Spinal cord (tissue), 10 donors: Measurements from ENCODE around the gene NR5A1. TPM values are rescaled to one million over a fixed set of nuclear protein-coding genes. Genes with fewer than 3 reads are reported as not detected.

Source experiments
- DNase-seq, 6 donors: peaks; one replicate each; pipeline versions ENCODE4 v3.0.0 to v3.0.0-alpha.2; 2013 to 2015; ENCODE audit warnings: low spot score in 6 of 6, low read depth in 4 of 6
- H3K27ac ChIP-seq: one replicate; pipeline ENCODE4 v1.5.1; 2013; ENCODE audit warnings: low read depth, low read length, control low read depth
- H3K27me3 ChIP-seq: one replicate; pipeline ENCODE4 v1.6.1; 2013; ENCODE audit warnings: low read length; ENCODE audit not compliant: control insufficient read depth, insufficient read depth
- H3K36me3 ChIP-seq: one replicate; pipeline ENCODE4 v1.6.1; 2013; ENCODE audit warnings: low read length; ENCODE audit not compliant: control insufficient read depth, insufficient read depth
- H3K4me1 ChIP-seq: one replicate; pipeline ENCODE4 v1.6.1; 2013; ENCODE audit warnings: low read length; ENCODE audit not compliant: control insufficient read depth, insufficient read depth
- H3K4me3 ChIP-seq: one replicate; pipeline ENCODE4 v1.5.1; 2013; ENCODE audit warnings: low read depth, low read length, control low read depth
- H3K9me3 ChIP-seq: one replicate; pipeline ENCODE4 v1.6.1; 2013; ENCODE audit warnings: low read length; ENCODE audit not compliant: control insufficient read depth, insufficient read depth
- WGBS: methylation state at CpG from one replicate; pipeline ENCODE4 v1.1.5; 2013; ENCODE audit warnings: missing lambda C conversion rate; ENCODE audit not compliant: insufficient coverage; 5-methylcytosine and 5-hydroxymethylcytosine counted together
- polyA plus RNA-seq, 2 donors: library from polyadenylated mRNA; unstranded; fragments of 120-200 nt; gene quantifications; one replicate each; pipeline ENCODE4 v1.2.1, GENCODE V29; 2013; ENCODE audit not compliant: insufficient read length in 2 of 2
- total RNA-seq, 2 donors: library from RNA; depleted of rRNA in 1 of 2; stranded (reverse); fragments of 120-200 nt in 1 of 2; fragments of >200 nt in 1 of 2; gene quantifications; one replicate each; pipeline versions ENCODE4 v1.2.3 to v1.2.4, GENCODE V29; 2013 to 2014
- donor health status: healthy.

NR5A1 gene
- total and polyA plus RNA-seq, 4 donors: 0.08 to 0.11 (median 0.09) TPM

DNA sequence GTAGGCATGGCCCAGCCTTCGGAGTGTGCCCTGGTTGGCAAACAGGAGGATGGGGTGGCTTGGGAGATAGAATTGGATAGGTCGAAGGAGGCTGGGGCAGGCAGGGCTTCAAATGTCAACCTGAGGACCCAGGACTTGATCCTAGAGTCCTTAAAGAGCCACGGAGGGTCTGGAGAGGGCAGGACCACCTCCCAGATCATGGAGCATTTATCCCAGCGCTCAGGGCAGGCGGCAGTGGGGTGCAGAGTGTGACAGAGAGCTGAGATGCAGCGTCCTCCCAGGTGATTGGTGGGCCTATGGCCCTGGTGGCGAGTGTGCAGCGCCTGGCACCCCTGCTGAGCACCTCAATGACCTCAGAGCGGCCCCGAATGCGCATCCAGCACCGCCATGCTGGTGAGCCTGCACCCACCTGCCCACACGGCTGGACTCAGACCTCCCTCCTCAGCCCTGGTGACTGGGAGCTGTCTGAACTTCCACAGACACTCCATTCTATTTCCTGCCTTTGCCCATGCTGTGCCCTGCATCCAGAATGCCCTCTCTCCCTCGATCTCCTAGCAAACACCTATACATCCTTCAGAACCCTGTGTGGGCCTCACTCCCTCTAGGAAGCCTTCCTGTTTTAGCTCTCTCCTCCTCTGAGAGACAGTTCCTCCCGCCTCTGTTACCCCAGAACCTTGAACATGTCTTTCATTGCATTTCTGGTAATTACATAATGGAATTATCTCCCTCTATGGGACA, 50.7 kb downstream of the NR5A1 start:
- Histone ChIP-seq H3K4me1 (peaks cover 9% of the 10 kb centered on the region), H3K36me3 (no peaks in the 10 kb centered on the region), H3K27ac (no peak overlapping the region), H3K4me3 (no peak overlapping the region), H3K27me3 (peaks cover 25% of the 10 kb centered on the region), H3K9me3 (no peaks in the 10 kb centered on the region)
- WGBS: 68% methylated on average over 14 of the region's 15 CpGs
- DNase-seq: no peak

DNA sequence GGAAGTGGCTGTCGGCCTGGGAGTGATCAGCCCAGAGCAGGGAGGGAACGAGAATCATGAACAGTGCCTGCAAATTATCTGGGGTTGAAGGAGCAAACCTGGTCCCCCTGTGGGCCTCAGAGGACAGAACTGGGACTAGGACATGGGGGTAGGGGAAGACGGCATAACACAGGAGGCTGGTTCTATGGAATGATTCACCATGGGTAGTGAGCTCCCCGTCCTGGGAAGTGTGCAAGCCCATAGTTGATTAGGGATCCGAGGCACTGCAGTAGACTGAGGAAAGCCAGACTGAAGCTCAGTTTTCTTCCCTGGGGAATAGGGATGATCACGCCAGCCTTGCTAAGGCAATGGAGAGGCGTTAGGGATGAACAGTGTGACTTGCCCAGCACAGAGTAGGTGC, 51.4 kb downstream of the NR5A1 start:
- 84% methylated on average over 6 of the region's 7 CpGs for WGBS
- Histone ChIP-seq H3K27me3 (peaks cover 32% of the 10 kb centered on the region), H3K4me1 (peaks cover 16% of the 10 kb centered on the region), H3K4me3 (no peak overlapping the region), H3K9me3 (no peaks in the 10 kb centered on the region), H3K27ac (no peak overlapping the region), H3K36me3 (no peaks in the 10 kb centered on the region)
- no peak for DNase-seq

DNA sequence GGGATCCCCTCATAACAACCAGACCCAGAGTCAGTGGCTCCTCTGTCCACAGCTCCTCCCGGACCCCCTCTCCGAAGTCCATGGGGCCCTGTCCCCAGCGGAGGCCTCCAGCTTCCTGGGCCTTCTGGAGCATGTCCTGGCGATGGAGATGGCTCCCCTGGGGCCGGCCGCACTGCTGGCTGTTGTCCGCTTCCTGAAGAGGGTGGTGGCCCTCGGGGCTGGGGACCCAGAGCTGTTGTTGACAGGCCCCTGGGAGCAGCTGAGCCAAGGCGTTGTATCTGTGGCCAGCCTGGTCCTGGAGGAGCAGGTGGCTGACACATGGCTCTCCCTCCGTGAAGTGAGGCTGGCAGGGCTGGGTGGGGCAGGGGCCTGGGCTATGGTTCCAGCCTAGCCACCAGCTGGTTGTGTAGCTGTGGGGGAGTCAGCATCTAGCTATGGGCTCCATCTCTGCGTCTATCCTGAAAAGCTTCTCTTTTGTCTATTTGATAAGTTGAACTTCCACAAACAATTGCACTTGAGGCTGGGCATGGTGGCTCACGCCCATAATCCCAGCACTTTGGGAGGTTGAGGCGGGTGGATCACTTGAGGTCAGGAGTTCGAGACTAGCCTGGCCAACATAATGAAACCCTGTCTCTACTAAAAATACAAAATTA, 52.3 kb downstream of the NR5A1 start:
- 77% methylated on average over 11 of the region's 14 CpGs for WGBS
- Histone ChIP-seq H3K4me3 (no peak overlapping the region), H3K27ac (no peak overlapping the region), H3K9me3 (no peaks in the 10 kb centered on the region), H3K27me3 (peaks cover 39% of the 10 kb centered on the region), H3K4me1 (peaks cover 25% of the 10 kb centered on the region), H3K36me3 (no peaks in the 10 kb centered on the region)
- no peak for DNase-seq

DNA sequence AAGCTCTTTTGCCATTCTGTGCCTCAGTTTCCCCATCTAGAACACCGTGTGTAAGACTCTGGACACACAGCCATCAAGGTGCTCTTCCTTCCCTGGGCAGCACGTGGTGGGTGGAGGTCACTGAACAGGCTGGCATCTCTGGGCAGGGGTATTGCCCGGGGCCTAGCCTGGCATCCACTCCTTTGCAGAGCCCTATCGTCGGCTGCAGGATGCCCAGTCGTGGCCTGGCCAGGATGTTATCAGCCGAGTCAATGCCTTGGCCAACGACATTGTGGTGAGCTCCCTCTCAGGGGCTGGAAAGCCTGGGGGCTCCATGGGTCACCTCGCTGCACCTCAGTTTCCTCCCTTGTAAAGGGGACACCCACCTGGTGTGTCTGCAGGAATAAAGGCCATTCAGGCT, 52.9 kb downstream of the NR5A1 start:
- no peak for DNase-seq
- Histone ChIP-seq H3K4me1 (peaks cover 28% of the 10 kb centered on the region), H3K27me3 (peaks cover 44% of the 10 kb centered on the region), H3K27ac (no peak overlapping the region), H3K36me3 (no peaks in the 10 kb centered on the region), H3K9me3 (no peaks in the 10 kb centered on the region), H3K4me3 (no peak overlapping the region)
- WGBS: 88% methylated on average over 9 of the region's 9 CpGs

DNA sequence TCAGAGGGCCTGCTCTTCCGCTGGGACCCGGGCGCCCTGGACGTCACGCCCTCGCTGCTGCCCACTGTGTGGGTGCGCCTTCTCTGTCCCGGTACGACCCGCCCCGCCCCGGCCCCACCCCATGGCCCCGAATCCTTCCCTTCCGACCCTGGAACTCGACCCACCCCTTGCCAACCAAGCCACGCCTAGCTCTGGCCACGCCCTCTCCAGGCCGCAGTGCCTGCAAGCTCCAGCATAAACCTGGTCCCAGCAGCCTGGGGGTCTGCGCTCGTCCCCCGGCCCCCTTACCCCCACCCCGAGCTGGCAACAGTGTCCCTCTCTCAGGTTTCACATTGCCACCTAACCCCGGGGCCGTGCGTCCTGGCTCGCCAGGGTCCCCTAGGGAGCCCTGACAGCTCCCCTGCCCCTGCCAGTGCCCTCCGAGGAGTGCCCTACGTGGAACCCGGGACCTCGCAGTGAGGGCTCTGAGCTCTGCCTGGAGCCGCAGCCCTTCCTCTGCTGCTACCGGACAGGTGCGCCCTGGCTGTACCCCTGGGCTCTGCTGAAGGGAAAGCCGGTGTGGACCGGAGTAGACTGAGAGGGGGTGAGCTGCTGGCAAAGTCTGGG, 53.5 kb downstream of the NR5A1 start:
- no peaks in the 10 kb centered on the region for H3K9me3 ChIP-seq
- DNase-seq: no peak
- peaks cover 29% of the 10 kb centered on the region for H3K4me1 ChIP-seq
- no peaks in the 10 kb centered on the region for H3K36me3 ChIP-seq
- WGBS: 33% methylated on average over 28 of the region's 35 CpGs
- peaks cover 46% of the 10 kb centered on the region for H3K27me3 ChIP-seq
- no peak overlapping the region for H3K27ac ChIP-seq
- no peak overlapping the region for H3K4me3 ChIP-seq

DNA sequence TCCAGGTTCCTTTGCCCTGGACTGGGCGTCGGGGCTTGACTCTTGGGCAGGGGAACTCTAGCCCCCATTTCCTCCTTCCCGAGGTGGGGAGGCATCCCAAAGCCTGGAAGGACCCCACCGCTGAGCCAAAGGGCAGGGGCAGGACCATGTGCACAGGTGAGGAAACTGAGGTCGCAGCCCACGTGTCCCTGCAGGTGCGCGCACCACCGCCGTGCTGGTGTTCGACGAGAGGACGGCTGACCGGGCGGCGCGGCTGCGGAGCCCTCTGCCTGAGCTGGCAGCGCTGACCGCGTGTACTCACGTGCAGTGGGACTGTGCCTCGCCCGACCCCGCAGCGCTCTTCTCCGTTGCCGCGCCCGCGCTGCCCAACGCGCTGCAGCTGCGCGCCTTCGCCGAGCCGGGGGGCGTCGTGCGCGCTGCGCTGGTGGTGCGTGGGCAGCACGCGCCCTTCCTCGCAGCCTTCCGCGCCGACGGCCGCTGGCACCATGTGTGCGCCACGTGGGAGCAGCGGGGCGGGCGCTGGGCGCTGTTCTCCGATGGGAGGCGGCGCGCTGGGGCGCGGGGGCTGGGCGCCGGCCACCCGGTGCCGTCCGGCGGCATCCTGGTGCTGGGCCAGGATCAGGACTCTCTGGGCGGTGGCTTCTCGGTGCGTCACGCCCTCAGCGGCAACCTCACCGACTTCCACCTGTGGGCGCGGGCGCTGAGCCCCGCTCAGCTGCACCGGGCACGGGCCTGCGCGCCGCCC, 54.2 kb downstream of the NR5A1 start:
- Histone ChIP-seq H3K27ac (no peak overlapping the region), H3K4me3 (no peak overlapping the region), H3K4me1 (peaks cover 36% of the 10 kb centered on the region), H3K9me3 (no peaks in the 10 kb centered on the region), H3K27me3 (peaks cover 46% of the 10 kb centered on the region), H3K36me3 (no peaks in the 10 kb centered on the region)
- WGBS: 22% methylated on average over 85 of the region's 85 CpGs
- no peak for DNase-seq

DNA sequence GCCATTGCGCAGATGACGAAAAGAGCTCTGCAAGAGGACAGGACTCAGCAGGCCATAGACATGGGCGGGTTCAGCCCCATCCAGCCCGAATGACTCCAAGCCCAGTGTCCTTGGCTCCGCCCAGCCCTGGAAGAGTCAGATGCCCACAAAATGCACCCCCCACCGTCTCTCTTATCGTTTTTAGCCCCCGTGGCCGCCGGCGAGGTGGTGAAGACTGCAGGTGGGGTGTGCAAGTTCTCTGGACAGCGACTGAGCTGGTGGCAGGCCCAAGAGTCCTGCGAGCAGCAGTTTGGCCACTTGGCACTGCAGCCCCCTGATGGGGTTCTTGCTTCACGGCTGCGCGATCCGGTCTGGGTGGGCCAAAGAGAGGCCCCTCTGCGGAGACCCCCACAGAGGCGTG, 54.9 kb downstream of the NR5A1 start:
- WGBS: 85% methylated on average over 19 of the region's 19 CpGs
- Histone ChIP-seq H3K27ac (no peak overlapping the region), H3K27me3 (peaks cover 46% of the 10 kb centered on the region), H3K4me1 (peaks cover 42% of the 10 kb centered on the region), H3K4me3 (no peak overlapping the region), H3K36me3 (no peaks in the 10 kb centered on the region), H3K9me3 (no peaks in the 10 kb centered on the region)
- DNase-seq: no peak

DNA sequence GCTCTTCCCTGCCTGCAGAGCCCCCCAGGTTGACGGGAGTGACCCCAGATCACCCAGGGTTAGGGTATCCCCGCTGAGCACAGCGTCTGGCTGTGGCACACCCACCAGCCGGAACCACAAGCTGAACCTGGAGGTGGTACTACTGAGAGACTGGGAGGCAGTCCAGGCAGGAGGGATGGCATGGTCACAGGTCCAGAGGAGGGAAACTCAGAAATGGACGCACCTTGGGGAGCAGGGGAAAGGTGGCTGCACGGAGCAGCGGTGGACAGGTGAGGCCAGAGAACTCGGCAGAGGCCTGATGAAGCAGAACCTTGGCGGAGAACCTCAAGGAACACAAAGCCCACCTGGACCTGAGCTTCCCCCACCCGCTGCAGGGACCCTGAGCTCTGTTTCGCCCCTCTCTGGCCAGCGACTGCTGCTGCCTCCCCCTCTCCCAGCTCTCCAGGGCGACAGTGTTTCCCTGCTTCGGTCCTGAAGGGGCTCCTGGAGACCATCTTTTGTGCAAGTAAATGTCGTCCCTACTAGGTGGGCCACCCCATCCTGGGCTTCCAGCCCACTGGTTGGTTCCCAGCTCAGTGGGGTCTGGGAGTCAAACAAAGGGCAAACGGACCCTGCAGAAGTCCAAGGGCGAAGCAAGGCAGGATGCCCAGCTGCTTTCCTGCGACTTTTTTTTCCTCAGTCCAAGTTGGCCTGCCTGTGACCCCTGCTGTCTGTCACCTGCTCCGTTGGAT, 56.1 kb downstream of the NR5A1 start:
- Histone ChIP-seq H3K36me3 (no peaks in the 10 kb centered on the region), H3K9me3 (no peaks in the 10 kb centered on the region), H3K4me3 (peak overlapping the region; percentile 31), H3K4me1 (peaks cover 50% of the 10 kb centered on the region), H3K27ac (no peak overlapping the region), H3K27me3 (peaks cover 46% of the 10 kb centered on the region)
- peak in 1 of 6 donors; percentile 16 for DNase-seq
- whole genome bisulfite sequencing: 46% methylated on average over 19 of the region's 19 CpGs
